Stimulated activated CD8-positive, alpha-beta memory T cell treated with anti-CD3 and anti-CD28 coated beads, Interleukin-7, amount 100 ng/mL, for 4 hours (primary cell): ENCODE measurements around the gene LTA.
"Not testable (repeated sequence)": the region's sequence is repeated elsewhere in the genome, so short reads cannot be mapped to it uniquely, and the experiment has no call there.

ENCODE experiments used
- DNase-seq, 2 donors: peaks; one replicate each; pipeline ENCODE4 v3.0.0-alpha.2; 2020; ENCODE audit warnings: low read depth in 2 of 2

Gene LTA

GRCh38 chr6:31586599-31587281, 14.7 kb downstream of the LTA start:
- no peak for DNase-seq

GRCh38 chr6:31587791-31588777, 16.0 kb downstream of the LTA start:
- no peak for DNase-seq

GRCh38 chr6:31588871-31589650, 17.0 kb downstream of the LTA start:
- no peak for DNase-seq

- DNase-seq = not testable (repeated sequence)
Observed at GRCh38 chr6:31590691-31591090, 18.6 kb downstream of the LTA start.

- DNase-seq = no peak
Observed at GRCh38 chr6:31592396-31592771, 20.3 kb downstream of the LTA start.

GRCh38 chr6:31597006-31597405, 24.9 kb downstream of the LTA start:
- no peak for DNase-seq

- no peak for DNase-seq
Observed at GRCh38 chr6:31607317-31607716, 35.2 kb downstream of the LTA start.

- DNase-seq = no peak
Observed at GRCh38 chr6:31609519-31610406, 37.7 kb downstream of the LTA start.

GRCh38 chr6:31610968-31611367, 38.9 kb downstream of the LTA start:
- DNase-seq = no peak

- no peak for DNase-seq
Observed at GRCh38 chr6:31614075-31614619, 42.1 kb downstream of the LTA start.

GRCh38 chr6:31614684-31615578, 42.8 kb downstream of the LTA start, which contains the start of gene AIF1:
Gene AIF1, plus strand, starts transcription at chr6:31615234. Its CDS starts 96 bp downstream, at chr6:31615330.
- DNase-seq = no peak

- no peak for DNase-seq
Observed at GRCh38 chr6:31615748-31616147, 43.7 kb downstream of the LTA start.

- DNase-seq = no peak
Observed at GRCh38 chr6:31617010-31617409, 44.9 kb downstream of the LTA start.

GRCh38 chr6:31619805-31620585, 47.9 kb downstream of the LTA start:
- DNase-seq = peak; percentile 96

- no peak for DNase-seq
Observed at GRCh38 chr6:31620586-31621319, 48.7 kb downstream of the LTA start, which contains the start of gene PRRC2A. Gene PRRC2A, plus strand, starts transcription at chr6:31620715. Its CDS starts 2,075 bp downstream, at chr6:31622790.

- DNase-seq = no peak
Observed at GRCh38 chr6:31621320-31621939, 49.3 kb downstream of the LTA start.

- DNase-seq = no peak
Observed at GRCh38 chr6:31621991-31622390, 49.9 kb downstream of the LTA start.

- no peak for DNase-seq
Observed at GRCh38 chr6:31622684-31623091, 50.6 kb downstream of the LTA start.
